Endothelial cell of umbilical vein (primary cell): ENCODE data around the gene CCDC197. TPM values are rescaled to one million over a fixed set of nuclear protein-coding genes. Genes with fewer than 3 reads are reported as not detected.

Experiments used
- BruUV-seq: library from RNA; stranded (reverse); fragments of 400-500 nt; replicated peaks from 2 replicates; lab custom pipeline; 2021; lab: Mats Ljungman, UMichigan
- CTCF ChIA-PET: fragments of 300-600, 350-600 bp; sonication (Branson Sonifier 250); formaldehyde crosslinking; loops from one replicate; lab custom pipeline; 2021; ENCODE audit warnings: antibody characterized with exemption, inconsistent platforms; lab: Charles Lee
- POLR2A ChIA-PET: fragments of 300-600, 350-600 bp; sonication (Branson Sonifier 250); formaldehyde crosslinking; loops from one replicate; lab custom pipeline; 2021; ENCODE audit warnings: antibody characterized with exemption, inconsistent platforms; lab: Charles Lee
- DNase-seq: peaks from one replicate; pipeline ENCODE4 v3.0.0-alpha.2; 2011; ENCODE audit warnings: low read depth, low spot score
- FAIRE-seq: peaks from 2 replicates; lab custom pipeline; 2011; peaks lifted over from hg19 to GRCh38; lab: Jason Lieb, UNC
- H2AFZ ChIP-seq: 2 replicates; pipeline ENCODE4 v1.6.0; 2012; ENCODE audit warnings: low read depth, low read length, control low read depth, inconsistent platforms
- H3K27ac ChIP-seq: 2 replicates; pipeline ENCODE4 v1.5.1; 2011; ENCODE audit warnings: low read depth, mild to moderate bottlenecking, control low read depth, low read length, moderate library complexity; ENCODE audit not compliant: insufficient read depth
- H3K27me3 ChIP-seq, 2 experiments: 2 replicates each; pipeline versions ENCODE4 v1.6.0 to v1.6.1; 2011; ENCODE audit warnings: low read length in 2 of 2, mixed read lengths in 1 of 2; ENCODE audit not compliant: control insufficient read depth in 2 of 2, insufficient read depth in 2 of 2
- H3K36me3 ChIP-seq, 2 experiments: 2 replicates in 1 of 2; 3 replicates in 1 of 2; pipeline ENCODE4 v1.5.1; 2011; ENCODE audit warnings: low read length in 2 of 2, mild to moderate bottlenecking in 1 of 2, moderate library complexity in 1 of 2; ENCODE audit not compliant: control insufficient read depth in 2 of 2, insufficient read depth in 2 of 2; ENCODE audit errors: extremely low read depth in 1 of 2
- H3K4me1 ChIP-seq: 3 replicates; pipeline ENCODE4 v1.5.1; 2011; ENCODE audit warnings: mild to moderate bottlenecking, low read length; ENCODE audit not compliant: control insufficient read depth, insufficient read depth; ENCODE audit errors: extremely low read depth
- H3K4me2 ChIP-seq: 2 replicates; pipeline ENCODE4 v1.6.1; 2011; ENCODE audit warnings: low read length, control low read depth, mixed read lengths; ENCODE audit not compliant: insufficient read depth
- H3K4me3 ChIP-seq, 3 experiments: fragments of 200-600 bp in 1 of 3; sonication (generic), shearing (Covaris generic) in 1 of 3; replicated peaks in 1 of 3; 2 replicates each; pipeline ENCODE4 v1.5.1; 2011 to 2016; ENCODE audit warnings: control low read depth in 3 of 3, low read length in 3 of 3, mild to moderate bottlenecking in 2 of 3, inconsistent platforms in 1 of 3, low read depth in 1 of 3, moderate library complexity in 1 of 3; ENCODE audit not compliant: insufficient read depth in 1 of 3
- H3K79me2 ChIP-seq: 2 replicates; pipeline ENCODE4 v1.6.0; 2012; ENCODE audit warnings: low read length, inconsistent platforms; ENCODE audit not compliant: control insufficient read depth, insufficient read depth
- H3K9ac ChIP-seq: replicated peaks from 2 replicates; pipeline ENCODE3; 2011; ENCODE audit warnings: low read length, control low read depth; ENCODE audit not compliant: insufficient read depth; ENCODE audit errors: extremely low read depth
- H3K9me1 ChIP-seq: replicated peaks from 3 replicates; pipeline ENCODE4 v1.6.0; 2011; ENCODE audit warnings: mild to moderate bottlenecking, low read length; ENCODE audit not compliant: control insufficient read depth, insufficient read depth; ENCODE audit errors: extremely low read depth
- H3K9me3 ChIP-seq: replicated peaks from 2 replicates; pipeline ENCODE4 v1.5.1; 2012; ENCODE audit warnings: low read length, inconsistent platforms; ENCODE audit not compliant: control insufficient read depth, insufficient read depth
- H4K20me1 ChIP-seq: replicated peaks from 2 replicates; pipeline ENCODE3; 2011; ENCODE audit warnings: mild to moderate bottlenecking, low read length; ENCODE audit not compliant: control insufficient read depth, insufficient read depth; ENCODE audit errors: extremely low read depth
- CTCF ChIP-seq, 2 donors: IDR thresholded peaks; 1 replicate in 1 of 2; 2 replicates in 1 of 2; pipeline ENCODE4 v1.5.1; 2011; ENCODE audit warnings: low read length in 2 of 2, mild to moderate bottlenecking in 2 of 2, moderate library complexity in 2 of 2, control low read depth in 1 of 2, inconsistent platforms in 1 of 2, low read depth in 1 of 2; ENCODE audit not compliant: insufficient read depth in 1 of 2; ENCODE audit errors: extremely low read depth in 1 of 2
- EZH2 ChIP-seq: IDR thresholded peaks from 2 replicates; pipeline ENCODE4 v1.6.1; 2012; ENCODE audit warnings: borderline replicate concordance, low read depth, mild to moderate bottlenecking, moderate library complexity, low read length, inconsistent platforms; ENCODE audit not compliant: severe bottlenecking
- FOS ChIP-seq: IDR thresholded peaks from 2 replicates; pipeline ENCODE4 v1.6.1; 2011; ENCODE audit warnings: mild to moderate bottlenecking, low read length, moderate library complexity, borderline replicate concordance; ENCODE audit not compliant: insufficient read depth
- GATA2 ChIP-seq: IDR thresholded peaks from 2 replicates; pipeline ENCODE4 v1.7.0; 2011; ENCODE audit warnings: low read depth, mild to moderate bottlenecking, moderate library complexity, mixed read lengths, low read length; ENCODE audit not compliant: insufficient read length, insufficient read depth
- JUN ChIP-seq: IDR thresholded peaks from 2 replicates; pipeline ENCODE4 v1.6.1; 2011; ENCODE audit warnings: borderline replicate concordance, low read depth; ENCODE audit not compliant: insufficient read length, insufficient read depth
- MAX ChIP-seq: IDR thresholded peaks from 2 replicates; pipeline ENCODE4 v1.6.1; 2011; ENCODE audit not compliant: insufficient read depth, insufficient read length
- MYC ChIP-seq: IDR thresholded peaks from one replicate; pipeline ENCODE4 v1.6.1; 2011; ENCODE audit warnings: mild to moderate bottlenecking, low read depth, low read length
- POLR2A ChIP-seq: IDR thresholded peaks from 2 replicates; pipeline ENCODE4 v1.6.1; 2012; ENCODE audit warnings: low read depth, mild to moderate bottlenecking, control low read depth, low read length
- POLR2AphosphoS5 ChIP-seq: IDR thresholded peaks from 2 replicates; pipeline ENCODE4 v1.6.1; 2012; ENCODE audit warnings: low read depth, mild to moderate bottlenecking, control low read depth, low read length, moderate library complexity; ENCODE audit not compliant: insufficient read depth
- dilution Hi-C: fragments of 300-500 bp; cut with MboI; formaldehyde crosslinking; loops from one replicate; pipeline ENCODE4 v1.15.0; 2019; ENCODE audit warnings: low sequenced_read_pairs; ENCODE audit not compliant: extremely low pct_ligation_motif_present
- intact Hi-C: fragments of 100-400 bp; cut with micrococcal nuclease; formaldehyde crosslinking; loops from one replicate; pipeline ENCODE4 v1.10.0; 2022
- polyA plus RNA-seq, 4 experiments: library from polyadenylated mRNA; depleted of rRNA in 3 of 4; stranded (reverse) in 3 of 4; unstranded in 1 of 4; fragments of >200 nt; gene quantifications; 2 replicates each; pipeline versions ENCODE4 v1.2.1 to v1.2.3, GENCODE V29; 2011 to 2012; ENCODE audit warnings: missing spikeins in 1 of 4
- total RNA-seq: library from RNA; stranded (reverse); gene quantifications from 2 replicates; pipeline ENCODE4 v1.2.3, GENCODE V29; 2021

Gene CCDC197
- total and polyA plus RNA-seq, 2 donors (not counting 3 experiments of a cell fraction or from before 2014, with no cell fraction given), result not detected

- Histone ChIP-seq H4K20me1 (no peaks in the 10 kb centered on the region), H2AFZ (no peak overlapping the region), H3K36me3 (no peaks in the 10 kb centered on the region), H3K4me2 (no peak overlapping the region), H3K9me1 (no peaks in the 10 kb centered on the region), H3K9ac (no peak overlapping the region), H3K4me3 (no peak overlapping the region), H3K79me2 (no peaks in the 10 kb centered on the region), H3K27me3 (no peaks in the 10 kb centered on the region), H3K9me3 (no peaks in the 10 kb centered on the region), H3K27ac (no peak overlapping the region), H3K4me1 (no peaks in the 10 kb centered on the region)
- dilution Hi-C loops, result no loop called here
- FAIRE-seq (no peak), DNase-seq (no peak)
- ChIA-PET POLR2A (no interaction called here), CTCF (interaction anchor here (7.1 kb wide), 1 partner anchor 21 kb away, joined by 60 read pairs; no protein-coding TSS in a partner anchor)
- intact Hi-C loops, result no loop called here
- TF ChIP-seq EZH2, result no peak
- TF ChIP-seq MYC, result no peak
- no peak for TF ChIP-seq JUN
- no peak for TF ChIP-seq MAX
- TF ChIP-seq POLR2A, result no peak
- TF ChIP-seq GATA2, result no peak
- TF ChIP-seq CTCF (IDR thresholded peaks at IDR 0.05; ENCODE audit: extremely low read depth in 1 of 2, insufficient read depth in 1 of 2, low read depth in 1 of 2, low read length in 2 of 2), result no peak
- TF ChIP-seq POLR2AphosphoS5, result no peak
- no peak for TF ChIP-seq FOS
- BruUV-seq, result no TSS peak
Measured at GRCh38 chr14:93960774-93961438, 36.2 kb upstream of the CCDC197 start.
